Measurements from ENCODE around the gene KCNN2.

The KCNN2 gene

DNA sequence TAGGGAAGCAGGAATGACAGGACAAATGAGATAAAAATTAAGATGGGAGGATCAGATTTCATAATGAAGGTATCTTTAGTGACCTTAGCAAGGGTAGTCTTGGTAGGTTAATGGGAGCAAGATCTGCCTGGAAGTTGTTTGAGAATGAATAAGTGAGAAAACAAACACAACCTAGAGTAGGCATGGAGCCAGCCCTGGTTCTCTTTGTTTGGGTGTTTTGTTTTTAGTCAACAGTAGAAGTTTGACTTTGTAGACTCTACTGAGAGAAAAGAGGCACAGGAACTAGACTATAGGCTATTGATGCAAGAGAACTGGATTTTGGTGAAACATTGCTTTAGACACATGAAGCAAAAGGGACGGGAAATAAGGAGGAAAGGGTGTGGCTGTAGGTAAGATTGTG, 40.3 kb downstream of the KCNN2 start:
- TF ChIP-seq, protein P1, sequence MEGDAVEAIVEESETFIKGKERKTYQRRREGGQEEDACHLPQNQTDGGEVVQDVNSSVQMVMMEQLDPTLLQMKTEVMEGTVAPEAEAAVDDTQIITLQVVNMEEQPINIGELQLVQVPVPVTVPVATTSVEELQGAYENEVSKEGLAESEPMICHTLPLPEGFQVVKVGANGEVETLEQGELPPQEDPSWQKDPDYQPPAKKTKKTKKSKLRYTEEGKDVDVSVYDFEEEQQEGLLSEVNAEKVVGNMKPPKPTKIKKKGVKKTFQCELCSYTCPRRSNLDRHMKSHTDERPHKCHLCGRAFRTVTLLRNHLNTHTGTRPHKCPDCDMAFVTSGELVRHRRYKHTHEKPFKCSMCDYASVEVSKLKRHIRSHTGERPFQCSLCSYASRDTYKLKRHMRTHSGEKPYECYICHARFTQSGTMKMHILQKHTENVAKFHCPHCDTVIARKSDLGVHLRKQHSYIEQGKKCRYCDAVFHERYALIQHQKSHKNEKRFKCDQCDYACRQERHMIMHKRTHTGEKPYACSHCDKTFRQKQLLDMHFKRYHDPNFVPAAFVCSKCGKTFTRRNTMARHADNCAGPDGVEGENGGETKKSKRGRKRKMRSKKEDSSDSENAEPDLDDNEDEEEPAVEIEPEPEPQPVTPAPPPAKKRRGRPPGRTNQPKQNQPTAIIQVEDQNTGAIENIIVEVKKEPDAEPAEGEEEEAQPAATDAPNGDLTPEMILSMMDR (IDR thresholded peaks at IDR 0.05): no peak
- Mint-ChIP-seq H3K27me3 (ENCODE audit: low read depth, poor library complexity) (no peaks in the 10 kb centered on the region), H3K9me3 (peaks cover 21% of the 10 kb centered on the region), H3K4me1 (no peaks in the 10 kb centered on the region), H3K36me3 (ENCODE audit: low read depth) (no peaks in the 10 kb centered on the region), H3K4me3 (no peak overlapping the region), H3K27ac (no peak overlapping the region)
- DNase-seq: no peak

DNA sequence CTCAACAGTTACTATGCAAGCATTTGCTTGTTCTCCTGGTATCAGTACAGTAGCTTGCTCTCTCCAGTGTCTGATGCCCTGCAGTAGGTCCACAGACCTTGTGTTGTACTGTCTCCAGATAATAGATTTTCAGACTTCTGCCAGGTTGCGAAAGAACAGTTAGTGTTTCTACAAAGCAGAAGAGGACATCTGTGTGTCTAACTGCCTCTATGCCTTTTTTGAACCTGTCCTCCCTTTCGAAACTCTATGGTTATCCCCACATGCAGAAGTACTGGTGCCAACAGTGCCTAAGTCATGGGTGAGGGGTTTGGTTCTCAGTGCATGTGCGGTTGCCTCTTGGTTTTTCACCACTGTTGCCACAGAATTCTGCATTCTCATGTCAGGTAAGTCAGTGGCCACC, 45.9 kb downstream of the KCNN2 start:
- Mint-ChIP-seq H3K27me3 (ENCODE audit: low read depth, poor library complexity) (no peaks in the 10 kb centered on the region), H3K36me3 (ENCODE audit: low read depth) (no peaks in the 10 kb centered on the region), H3K9me3 (no peaks in the 10 kb centered on the region), H3K4me1 (no peaks in the 10 kb centered on the region), H3K27ac (no peak overlapping the region), H3K4me3 (no peak overlapping the region)
- no peak for DNase-seq
- TF ChIP-seq, protein P1 (IDR thresholded peaks at IDR 0.05): no peak

DNA sequence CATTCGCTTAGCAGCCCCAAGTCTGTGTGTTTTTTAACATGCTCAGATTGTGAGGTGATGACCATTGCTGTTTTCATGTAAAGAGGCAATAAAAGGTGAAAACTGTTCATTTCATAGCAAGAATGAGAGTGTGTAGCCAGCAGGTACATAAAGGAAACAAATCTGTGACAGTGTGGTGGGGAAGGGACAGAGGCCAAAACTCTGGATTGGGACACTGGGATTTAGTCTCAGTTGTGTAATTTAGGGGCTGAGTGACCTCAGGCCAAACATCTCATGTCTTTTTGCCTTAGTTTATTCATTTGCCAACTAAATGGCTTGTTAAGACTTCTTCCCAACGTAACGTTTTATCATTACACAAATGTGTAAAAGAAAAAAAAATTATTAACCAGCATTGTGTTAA, 47.0 kb downstream of the KCNN2 start:
- TF ChIP-seq, protein P1 (IDR thresholded peaks at IDR 0.05): no peak
- no peaks in the 10 kb centered on the region for H3K4me1 Mint-ChIP-seq
- H3K27me3 Mint-ChIP-seq (ENCODE audit: low read depth, poor library complexity): peaks cover 4% of the 10 kb centered on the region
- H3K4me3 Mint-ChIP-seq: no peak overlapping the region
- H3K27ac Mint-ChIP-seq: no peak overlapping the region
- DNase-seq: no peak
- no peaks in the 10 kb centered on the region for H3K36me3 Mint-ChIP-seq (ENCODE audit: low read depth)
- H3K9me3 Mint-ChIP-seq: no peaks in the 10 kb centered on the region

DNA sequence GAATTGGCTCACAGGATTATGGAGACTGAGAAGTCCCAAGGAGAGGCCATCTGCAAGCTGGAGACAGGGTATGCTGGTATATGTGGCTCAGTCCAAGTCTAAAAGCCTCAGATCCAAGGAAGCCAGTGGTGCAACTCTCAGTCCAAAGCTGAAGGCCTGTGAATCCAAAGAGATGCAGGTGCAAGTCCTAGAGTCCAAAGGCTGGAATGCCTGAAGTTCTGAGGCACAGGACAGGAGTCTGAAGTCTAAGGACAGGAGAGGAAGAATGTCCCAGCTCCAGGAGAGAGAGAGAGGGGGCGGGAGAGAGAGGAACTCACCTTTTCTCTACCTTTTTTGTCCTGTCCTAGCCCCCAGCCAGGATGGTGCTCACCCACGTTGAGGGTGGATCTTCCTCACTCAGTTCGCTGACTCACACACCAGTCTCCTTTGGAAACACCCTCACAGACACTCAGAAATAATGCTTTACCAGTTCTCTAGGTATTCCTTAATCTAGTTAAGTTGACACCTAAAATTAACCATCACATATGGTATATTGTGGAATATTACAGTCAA, 49.6 kb downstream of the KCNN2 start:
- peaks cover 4% of the 10 kb centered on the region for H3K27me3 Mint-ChIP-seq (ENCODE audit: low read depth, poor library complexity)

DNA sequence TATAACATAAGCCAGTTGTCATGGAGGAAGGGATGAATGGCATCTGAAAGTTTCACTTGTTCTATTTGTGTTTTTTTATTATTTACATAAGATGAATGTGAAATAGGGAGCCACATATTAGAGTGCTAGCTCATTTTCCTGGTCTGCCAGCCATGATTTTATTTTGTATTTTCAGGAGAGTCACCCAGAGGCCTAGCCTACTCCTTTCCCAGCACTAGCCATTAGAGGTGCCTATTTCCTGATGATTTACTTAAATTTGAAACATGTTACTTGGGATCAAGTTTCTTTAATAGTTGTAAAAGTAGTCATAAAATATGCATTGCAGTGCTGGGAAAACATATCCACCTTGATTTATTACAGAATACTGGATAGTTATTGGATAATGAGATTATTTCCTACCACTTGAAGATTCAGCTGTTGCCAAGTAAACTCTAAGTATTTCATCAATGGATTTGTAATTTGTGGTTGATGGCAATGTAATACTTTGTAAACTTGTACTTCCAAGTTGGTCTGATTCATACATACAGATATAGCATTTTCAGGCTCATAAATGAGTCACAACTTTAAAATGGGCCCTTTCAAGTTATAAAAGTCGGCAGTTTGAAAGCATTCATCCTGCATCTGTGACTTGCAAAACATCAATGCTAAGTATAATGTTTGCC, 50.8 kb downstream of the KCNN2 start:
- H3K27me3 Mint-ChIP-seq (ENCODE audit: low read depth, poor library complexity): peaks cover 4% of the 10 kb centered on the region
- no peaks in the 10 kb centered on the region for H3K36me3 Mint-ChIP-seq (ENCODE audit: low read depth)
- TF ChIP-seq, protein P1 (IDR thresholded peaks at IDR 0.05): no peak
- no peaks in the 10 kb centered on the region for H3K9me3 Mint-ChIP-seq
- DNase-seq: no peak
- H3K4me1 Mint-ChIP-seq: no peaks in the 10 kb centered on the region
- H3K4me3 Mint-ChIP-seq: no peak overlapping the region
- H3K27ac Mint-ChIP-seq: no peak overlapping the region

More for the DNA sequence above, 49.6 kb downstream of the KCNN2 start:
- H3K9me3 Mint-ChIP-seq: no peaks in the 10 kb centered on the region
- no peaks in the 10 kb centered on the region for H3K4me1 Mint-ChIP-seq
- TF ChIP-seq, protein P1 (IDR thresholded peaks at IDR 0.05): no peak
- no peaks in the 10 kb centered on the region for H3K36me3 Mint-ChIP-seq (ENCODE audit: low read depth)
- no peak overlapping the region for H3K4me3 Mint-ChIP-seq
- DNase-seq: no peak
- H3K27ac Mint-ChIP-seq: no peak overlapping the region

DNA sequence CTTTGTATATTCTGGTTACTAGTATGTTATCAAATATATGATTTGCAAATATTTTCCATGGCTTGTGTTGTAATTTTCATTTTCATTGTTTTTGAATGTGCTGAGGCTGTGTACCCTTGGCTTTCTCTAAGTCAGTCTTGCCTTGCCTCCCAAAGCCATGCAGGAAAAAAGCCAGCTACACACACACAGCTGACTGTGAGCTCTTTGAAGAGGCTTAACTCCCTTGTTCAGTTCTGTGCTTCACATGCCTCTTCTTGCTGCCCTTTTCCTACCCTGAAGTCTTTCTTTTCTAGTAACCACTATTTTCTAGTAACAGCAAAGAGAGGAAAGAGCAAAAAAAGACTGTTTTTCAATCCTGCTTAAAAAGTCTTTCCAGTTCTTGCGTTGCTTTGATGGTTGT, 53.9 kb downstream of the KCNN2 start:
- Mint-ChIP-seq H3K27me3 (ENCODE audit: low read depth, poor library complexity) (peaks cover 7% of the 10 kb centered on the region), H3K4me1 (no peaks in the 10 kb centered on the region)
- TF ChIP-seq, protein P1 (IDR thresholded peaks at IDR 0.05): no peak

More for the DNA sequence above, 53.9 kb downstream of the KCNN2 start:
- Mint-ChIP-seq H3K4me3 (no peak overlapping the region), H3K27ac (no peak overlapping the region), H3K36me3 (ENCODE audit: low read depth) (no peaks in the 10 kb centered on the region), H3K9me3 (no peaks in the 10 kb centered on the region)
- no peak for DNase-seq

Data from nephron progenitor cell (in vitro differentiated cells).